ENCODE measurements around the gene PTPRM.

- no peak for TF ChIP-seq CTCF (IDR thresholded peaks at IDR 0.05; ENCODE audit: low read depth, low read length)
- no peak for TF ChIP-seq POLR2A (IDR thresholded peaks at IDR 0.05; ENCODE audit: extremely low read depth, insufficient read length)
- TF ChIP-seq MAX (IDR thresholded peaks at IDR 0.05; ENCODE audit: low read depth, low read length): no peak
These were observed 56.6 kb downstream of the PTPRM start for GRCh38 chr18:7623681-7624080.
